Measurements from ENCODE around the gene USP4. TPM values are rescaled to one million over a fixed set of nuclear protein-coding genes. Genes with fewer than 3 reads are reported as not detected.

The USP4 gene
- 11.2 and 17.6 TPM in 2 replicates for total RNA-seq (2014; rRNA removed; shearing (Covaris generic))
- polyA plus RNA-seq (2016; fragmentation: Nextera tagmentation; extraction: Ambion mirVana) = 47.6 and 50.9 TPM in 2 replicates

DNA sequence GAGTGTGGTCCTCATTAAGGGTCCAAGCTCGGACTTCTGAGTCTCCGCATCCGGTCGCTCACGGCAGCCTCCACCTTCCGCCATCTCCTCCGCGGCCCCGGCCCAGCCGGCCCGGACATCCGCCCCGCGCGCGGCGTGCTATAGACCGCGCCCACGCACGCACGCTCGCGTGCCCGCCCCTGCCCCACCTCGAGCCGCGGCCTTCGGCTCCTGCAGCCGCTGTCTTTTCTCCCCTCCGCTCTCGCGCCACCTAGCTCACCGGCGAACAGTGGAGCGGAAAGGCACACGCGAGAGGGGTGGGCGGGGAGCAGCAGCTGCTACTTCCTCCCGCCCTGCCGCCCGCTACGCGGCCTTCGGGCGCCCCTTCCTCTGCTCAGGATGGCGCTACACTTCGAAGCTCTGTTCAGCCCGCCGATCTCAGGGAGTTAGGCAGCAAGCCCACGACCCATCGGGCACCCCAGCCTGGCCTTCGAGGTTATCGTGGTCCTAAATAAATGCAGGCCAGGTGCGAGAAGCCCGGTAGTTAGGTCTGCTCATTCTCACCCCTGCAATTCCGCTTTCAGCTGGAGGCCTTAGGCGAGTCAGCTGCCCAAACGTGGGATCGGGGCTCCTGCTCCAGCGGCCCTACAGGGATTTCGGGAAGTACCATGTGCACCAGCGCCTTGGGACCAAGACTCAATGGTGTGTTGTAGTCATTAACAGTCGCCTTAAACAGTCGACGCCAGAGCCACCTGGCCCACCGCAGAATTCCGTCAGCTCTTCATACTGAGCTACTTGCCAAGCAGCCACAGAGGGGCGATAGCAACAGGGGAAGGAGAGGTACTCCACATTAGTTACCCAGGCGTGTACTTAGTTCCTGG lies at the start of gene USP4:
USP4 (minus strand) TSS at position 113 of the 860 bp plus-strand sequence; CDS start at position 84, 29 bp downstream.
- Histone ChIP-seq H3K9ac (peak within 1 kb of the TSS; percentile 86), H2AFZ (peak within 1 kb of the TSS; percentile 87), H3K36me3 (ENCODE audit: low read depth) (peaks cover 5% of the 10 kb centered on the region), H3F3A (ENCODE audit: insufficient read depth) (peaks cover 16% of the 10 kb centered on the region), H3K27me3 (replicated peaks; ENCODE audit: insufficient read depth) (no peaks in the 10 kb centered on the region), H3K9me2 (ENCODE audit: insufficient read depth) (no peaks in the 10 kb centered on the region), H3K79me2 (ENCODE audit: insufficient read depth) (peaks cover 62% of the 10 kb centered on the region), H3K27ac (peak within 1 kb of the TSS; percentile 83), H3K4me3 (peak within 1 kb of the TSS; percentile 91), H3K9me3 (ENCODE audit: low read depth) (no peaks in the 10 kb centered on the region), H3K4me2 (ENCODE audit: unreplicated experiment) (peak within 1 kb of the TSS; percentile 98), H3K4me1 (ENCODE audit: insufficient read depth) (peaks cover 17% of the 10 kb centered on the region), H4K20me1 (ENCODE audit: insufficient read depth) (no peaks in the 10 kb centered on the region)
- in situ Hi-C loops (cut with MboI) = no loop called here
- TF ChIP-seq EZH2phosphoT487 (IDR thresholded peaks at IDR 0.05; ENCODE audit: insufficient read depth, low read depth) (no peak), EZH2 (IDR thresholded peaks at IDR 0.05; ENCODE audit: insufficient read depth, poor library complexity, severe bottlenecking) (no peak)
- DNase-seq = peak; percentile 95
- 1 to 3% methylated on average over 49 to 66 of the region's 70 CpGs for WGBS, 2 experiments (ENCODE audit: low coverage in 1 of 2, low lambda C conversion rate in 2 of 2, missing lambda C conversion rate in 2 of 2)

GRCh38 chr3:49389297-49389696 lies 49.4 kb upstream of the USP4 start:
- no peak overlapping the region for H3K9ac ChIP-seq
- 0 out of 2 replicates have a peak, but pooled peaks cover 3% of the 10 kb centered on the region for H3K36me3 ChIP-seq (ENCODE audit: low read depth)
- TF ChIP-seq EZH2 (IDR thresholded peaks at IDR 0.05; ENCODE audit: insufficient read depth, poor library complexity, severe bottlenecking) (no peak), EZH2phosphoT487 (IDR thresholded peaks at IDR 0.05; ENCODE audit: insufficient read depth, low read depth) (no peak)
- H3K4me2 ChIP-seq (ENCODE audit: unreplicated experiment) = no peak overlapping the region
- peaks cover 10% of the 10 kb centered on the region for H3K4me1 ChIP-seq (ENCODE audit: insufficient read depth)
- H3K4me3 ChIP-seq = no peak overlapping the region
- H3K27me3 ChIP-seq (replicated peaks; ENCODE audit: insufficient read depth) = no peaks in the 10 kb centered on the region
- H3K27ac ChIP-seq = no peak overlapping the region
- H4K20me1 ChIP-seq (ENCODE audit: insufficient read depth) = peaks cover 56% of the 10 kb centered on the region
- no peak for DNase-seq
- H3K9me2 ChIP-seq (ENCODE audit: insufficient read depth) = no peaks in the 10 kb centered on the region
- peaks cover 100% of the 10 kb centered on the region for H3K79me2 ChIP-seq (ENCODE audit: insufficient read depth)
- H3F3A ChIP-seq (ENCODE audit: insufficient read depth) = peaks cover 32% of the 10 kb centered on the region
- in situ Hi-C loops (cut with MboI) = no loop called here
- no peaks in the 10 kb centered on the region for H3K9me3 ChIP-seq (ENCODE audit: low read depth)
- WGBS, 2 experiments (ENCODE audit: low coverage in 1 of 2, low lambda C conversion rate in 2 of 2, missing lambda C conversion rate in 2 of 2) = 99% methylated on average over 6 of the region's 6 CpGs
- H2AFZ ChIP-seq = no peak overlapping the region

DNA sequence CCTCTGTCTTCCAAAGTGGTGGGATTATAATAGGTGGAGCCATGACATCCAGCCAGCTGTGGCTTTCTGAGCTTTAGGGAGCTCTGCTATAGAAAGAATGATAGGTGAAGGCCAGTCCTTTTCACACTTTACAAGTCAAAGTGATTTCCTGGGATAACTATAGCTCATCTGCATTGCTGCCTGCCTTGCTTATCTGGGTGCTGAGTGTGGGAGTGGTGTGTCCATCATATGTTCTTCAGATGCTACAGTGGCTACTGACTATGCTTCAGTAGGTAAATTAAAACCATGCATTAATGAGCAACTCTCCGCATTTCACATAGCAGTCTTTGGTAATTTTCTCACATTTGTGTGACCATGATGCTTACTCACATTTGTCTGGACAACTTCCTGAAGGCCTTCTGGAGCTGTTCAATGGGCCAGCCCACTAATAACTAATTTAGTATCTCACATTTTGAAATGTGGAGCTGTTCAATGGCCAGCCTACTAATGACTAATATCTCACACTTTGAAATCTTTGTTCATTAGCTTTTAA lies 48.5 kb upstream of the USP4 start:
- H3K9me2 ChIP-seq (ENCODE audit: insufficient read depth) = no peaks in the 10 kb centered on the region
- peaks cover 40% of the 10 kb centered on the region for H3F3A ChIP-seq (ENCODE audit: insufficient read depth)
- peak overlapping the region; percentile 39; the same call in 1 of the 2 replicates for H3K27ac ChIP-seq
- no peak overlapping the region for H3K4me3 ChIP-seq
- H4K20me1 ChIP-seq (ENCODE audit: insufficient read depth) = peaks cover 54% of the 10 kb centered on the region
- TF ChIP-seq EZH2phosphoT487 (IDR thresholded peaks at IDR 0.05; ENCODE audit: insufficient read depth, low read depth) (no peak), EZH2 (IDR thresholded peaks at IDR 0.05; ENCODE audit: insufficient read depth, poor library complexity, severe bottlenecking) (no peak)
- DNase-seq = peak; percentile 37
- peaks cover 10% of the 10 kb centered on the region for H3K4me1 ChIP-seq (ENCODE audit: insufficient read depth)
- H2AFZ ChIP-seq = no peak overlapping the region
- no peak overlapping the region for H3K4me2 ChIP-seq (ENCODE audit: unreplicated experiment)
- in situ Hi-C loops (cut with MboI) = no loop called here
- no peaks in the 10 kb centered on the region for H3K9me3 ChIP-seq (ENCODE audit: low read depth)
- WGBS, 2 experiments (ENCODE audit: low coverage in 1 of 2, low lambda C conversion rate in 2 of 2, missing lambda C conversion rate in 2 of 2) = 0 to 7% methylated on average over 1 of the region's 1 CpG
- no peak overlapping the region for H3K9ac ChIP-seq
- no peaks in the 10 kb centered on the region for H3K27me3 ChIP-seq (replicated peaks; ENCODE audit: insufficient read depth)
- 0 out of 2 replicates have a peak, but pooled peaks cover 3% of the 10 kb centered on the region for H3K36me3 ChIP-seq (ENCODE audit: low read depth)
- peaks cover 100% of the 10 kb centered on the region for H3K79me2 ChIP-seq (ENCODE audit: insufficient read depth)

GRCh38 chr3:49387721-49388120 lies 47.9 kb upstream of the USP4 start:
- peaks cover 51% of the 10 kb centered on the region for H4K20me1 ChIP-seq (ENCODE audit: insufficient read depth)
- H3K4me2 ChIP-seq (ENCODE audit: unreplicated experiment) = no peak overlapping the region
- TF ChIP-seq EZH2phosphoT487 (IDR thresholded peaks at IDR 0.05; ENCODE audit: insufficient read depth, low read depth) = no peak
- TF ChIP-seq EZH2 (IDR thresholded peaks at IDR 0.05; ENCODE audit: insufficient read depth, poor library complexity, severe bottlenecking) = no peak
- no peaks in the 10 kb centered on the region for H3K27me3 ChIP-seq (replicated peaks; ENCODE audit: insufficient read depth)
- 82 to 86% methylated on average over 2 of the region's 2 CpGs for WGBS, 2 experiments (ENCODE audit: low coverage in 1 of 2, low lambda C conversion rate in 2 of 2, missing lambda C conversion rate in 2 of 2)
- DNase-seq = peak; percentile 64
- H3K27ac ChIP-seq = peak overlapping the region; percentile 39; the same call in 1 of the 2 replicates
- peaks cover 40% of the 10 kb centered on the region for H3F3A ChIP-seq (ENCODE audit: insufficient read depth)
- H2AFZ ChIP-seq = no peak overlapping the region
- peaks cover 10% of the 10 kb centered on the region for H3K4me1 ChIP-seq (ENCODE audit: insufficient read depth)
- H3K79me2 ChIP-seq (ENCODE audit: insufficient read depth) = peaks cover 100% of the 10 kb centered on the region
- no peak overlapping the region for H3K9ac ChIP-seq
- H3K4me3 ChIP-seq = no peak overlapping the region
- in situ Hi-C loops (cut with MboI) = no loop called here
- no peaks in the 10 kb centered on the region for H3K9me3 ChIP-seq (ENCODE audit: low read depth)
- H3K36me3 ChIP-seq (ENCODE audit: low read depth) = 0 out of 2 replicates have a peak, but pooled peaks cover 3% of the 10 kb centered on the region
- no peaks in the 10 kb centered on the region for H3K9me2 ChIP-seq (ENCODE audit: insufficient read depth)
